CD4-positive, alpha-beta T cell treated with Interleukin-21 for 1 hour (primary cell): ENCODE data around the gene TCHP.
"Not testable (repeated sequence)": the region's sequence is repeated elsewhere in the genome, so short reads cannot be mapped to it uniquely, and the experiment has no call there.

Experiments used
- DNase-seq: peaks from one replicate; pipeline ENCODE4 v3.0.0-alpha.2; 2020

The TCHP gene

DNA sequence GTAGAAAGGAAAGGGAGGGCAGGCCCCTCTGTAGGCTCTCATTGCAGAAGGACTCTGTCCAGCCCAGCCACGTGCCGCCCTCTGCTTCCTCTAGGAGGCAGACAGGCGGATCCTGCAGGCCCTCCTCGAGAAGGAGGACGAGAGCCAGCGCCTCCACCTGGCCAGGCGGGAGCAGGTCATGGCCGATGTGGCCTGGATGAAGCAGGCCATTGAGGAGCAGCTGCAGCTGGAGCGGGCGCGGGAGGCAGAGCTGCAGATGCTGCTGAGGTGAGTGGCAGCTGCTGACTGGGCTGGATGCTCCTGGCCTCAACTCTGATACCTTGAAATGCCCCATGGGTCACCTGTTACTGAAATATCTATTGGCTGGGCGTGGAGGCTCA is 10.9 kb downstream of the TCHP start:
- DNase-seq, result no peak

DNA sequence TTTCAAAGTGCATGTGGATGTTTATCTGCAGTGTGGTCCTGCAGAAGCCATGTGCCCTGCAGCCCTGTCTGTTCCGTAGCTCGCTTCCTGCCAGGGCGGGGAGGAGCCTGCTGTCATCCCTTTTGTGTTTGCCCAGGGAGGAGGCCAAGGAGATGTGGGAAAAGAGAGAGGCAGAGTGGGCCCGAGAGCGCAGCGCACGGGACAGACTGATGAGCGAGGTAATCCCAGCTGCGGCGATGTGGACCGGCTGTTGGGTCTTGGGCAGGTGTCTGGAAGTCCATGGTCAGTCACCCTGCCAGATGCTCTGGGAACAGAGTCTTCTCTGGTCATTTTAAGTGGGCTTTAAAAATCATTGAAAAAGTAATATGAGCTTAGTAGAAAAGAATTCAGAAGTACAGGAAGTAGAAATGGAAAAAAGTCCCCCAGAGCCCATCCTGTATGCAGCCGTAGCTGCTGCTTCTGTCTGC is 12.8 kb downstream of the TCHP start:
- no peak for DNase-seq

DNA sequence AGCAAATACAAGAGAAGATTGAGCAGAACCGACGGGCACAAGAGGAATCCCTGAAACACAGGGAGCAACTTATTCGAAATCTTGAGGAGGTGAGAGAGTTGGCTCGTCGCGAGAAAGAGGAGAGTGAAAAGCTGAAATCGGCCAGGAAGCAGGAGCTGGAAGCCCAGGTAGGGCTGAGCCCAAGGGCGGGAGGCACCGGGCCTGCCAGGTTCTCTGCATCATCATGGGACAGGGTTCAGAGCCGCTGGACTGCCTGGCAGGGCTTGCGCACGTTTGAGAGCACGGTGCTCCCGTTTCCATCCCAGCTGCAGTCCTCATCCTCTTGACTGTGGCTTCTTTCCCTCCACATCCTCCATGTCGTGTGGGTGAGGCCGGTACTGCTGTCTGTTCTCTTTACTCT is 14.4 kb downstream of the TCHP start:
- no peak for DNase-seq

DNA sequence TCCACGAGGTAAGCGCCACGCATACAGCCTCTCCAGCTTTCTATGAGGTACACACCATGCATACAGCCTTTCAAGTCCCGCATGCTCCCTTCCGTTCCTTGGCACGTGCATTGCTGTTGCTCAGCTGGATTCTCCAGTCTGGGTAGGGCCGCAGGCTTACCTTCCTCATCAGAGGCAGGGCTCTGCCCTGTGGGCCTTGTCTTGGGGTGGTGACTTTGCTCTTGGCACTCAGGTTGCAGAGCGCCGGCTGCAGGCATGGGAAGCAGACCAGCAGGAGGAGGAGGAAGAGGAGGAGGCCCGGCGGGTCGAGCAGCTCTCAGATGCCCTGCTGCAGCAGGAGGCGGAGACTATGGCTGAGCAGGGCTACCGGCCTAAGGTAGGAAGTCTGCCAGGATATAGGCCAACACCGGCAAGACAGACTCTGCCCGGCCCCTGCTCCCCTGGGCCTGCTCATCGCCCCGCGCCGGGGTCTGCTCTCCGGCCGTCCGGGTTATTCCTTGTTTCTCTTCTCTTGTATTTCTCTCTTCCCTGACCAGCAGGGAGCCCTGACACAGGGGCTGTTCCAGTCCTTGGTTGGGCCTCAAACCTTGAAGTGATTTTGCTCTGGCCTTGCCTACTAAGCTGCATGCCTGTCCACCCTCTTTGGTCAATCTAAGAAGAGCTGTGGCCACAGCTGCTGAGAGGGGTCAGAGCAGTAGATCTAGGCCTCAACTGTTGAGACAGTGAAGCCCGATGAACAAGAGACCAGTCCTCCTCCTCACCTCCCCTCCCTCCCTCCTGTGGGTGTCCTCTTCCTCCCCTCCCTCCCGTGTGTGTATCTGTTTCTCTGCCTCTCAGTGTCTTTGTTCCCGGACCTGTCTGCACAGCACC is 15.3 kb downstream of the TCHP start:
- DNase-seq, result no peak

DNA sequence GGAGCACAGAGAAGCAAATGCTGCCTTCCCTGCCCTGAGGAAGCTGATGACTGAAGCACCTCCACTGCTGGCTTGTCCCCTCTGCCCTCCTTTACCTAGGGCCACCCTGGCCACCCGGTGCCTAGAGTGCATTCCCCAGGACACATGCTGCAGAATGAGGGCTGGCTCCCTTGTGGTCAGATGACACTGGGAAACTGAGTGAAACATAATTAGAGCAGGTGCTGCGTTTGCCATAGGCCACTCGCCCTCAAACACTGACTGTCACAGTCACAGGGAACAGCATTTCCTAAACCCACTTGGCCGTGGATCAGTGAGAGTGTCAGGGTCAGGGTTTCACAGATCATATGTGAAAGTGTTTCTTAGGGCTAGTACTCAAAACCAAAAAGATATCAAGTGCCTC is 16.0 kb downstream of the TCHP start:
- no peak for DNase-seq

DNA sequence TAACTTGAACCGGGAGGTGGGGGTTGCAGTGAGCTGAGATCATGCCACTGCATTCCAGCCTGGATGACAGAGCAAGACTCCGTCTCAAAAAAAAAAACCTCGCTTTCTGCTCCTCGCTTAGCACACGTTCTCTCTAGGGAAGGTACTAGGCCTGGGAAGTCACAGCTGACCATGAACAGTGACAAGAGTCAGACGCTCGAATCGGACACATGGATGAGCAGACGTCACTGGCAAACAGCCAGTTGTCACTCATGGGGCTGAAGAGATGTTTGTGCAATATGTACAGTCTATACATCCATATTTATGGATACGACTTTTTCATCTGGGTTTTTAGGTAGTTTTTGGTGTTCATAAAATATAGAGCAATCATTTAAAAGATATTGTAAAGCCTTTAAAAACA is 19.4 kb downstream of the TCHP start:
- no peak for DNase-seq

DNA sequence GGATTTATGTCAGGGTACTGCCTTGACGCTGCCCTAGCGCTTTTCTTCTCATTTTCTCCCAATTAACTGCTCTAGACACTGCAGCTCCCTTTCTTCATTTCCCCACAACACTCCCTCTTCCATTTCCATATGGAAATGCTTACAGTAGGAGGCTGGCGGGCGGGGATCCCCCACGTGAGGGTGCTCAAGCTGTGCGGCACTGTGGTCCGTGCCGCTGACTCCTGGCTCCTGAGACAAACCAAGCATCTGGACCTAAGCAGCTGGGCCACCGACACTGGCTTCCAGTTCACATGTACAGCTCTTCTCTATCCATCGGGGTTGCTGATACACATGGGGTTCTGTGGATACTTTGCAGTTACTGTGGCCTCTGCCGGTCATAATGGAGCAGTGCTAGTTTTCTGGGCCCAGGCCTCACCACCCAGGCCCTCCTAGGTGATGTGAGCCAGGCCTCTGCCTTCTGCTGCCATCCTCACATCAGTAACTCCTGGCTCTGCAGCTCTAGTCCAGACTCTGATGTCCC is 20.2 kb downstream of the TCHP start:
- no peak for DNase-seq

DNA sequence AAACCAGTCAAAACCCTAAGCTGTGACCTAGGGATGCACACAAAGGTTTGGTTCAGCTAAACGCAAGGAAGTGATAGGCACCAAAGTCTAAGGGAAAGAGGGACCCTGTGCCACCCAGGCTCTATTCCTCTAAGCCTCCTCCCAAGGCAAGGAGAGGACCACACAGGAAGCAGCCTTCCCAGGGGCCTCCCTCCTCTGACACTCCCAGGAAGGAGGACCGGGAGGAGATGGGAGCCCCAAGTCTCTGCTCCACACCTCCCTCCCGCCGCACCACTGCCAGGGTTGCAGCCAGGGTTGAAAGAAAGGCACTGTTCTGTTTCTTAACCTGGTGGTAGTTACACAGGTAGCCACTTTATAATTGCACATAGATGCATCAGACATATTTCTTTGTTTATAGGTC is 21.9 kb downstream of the TCHP start:
- no peak for DNase-seq

DNA sequence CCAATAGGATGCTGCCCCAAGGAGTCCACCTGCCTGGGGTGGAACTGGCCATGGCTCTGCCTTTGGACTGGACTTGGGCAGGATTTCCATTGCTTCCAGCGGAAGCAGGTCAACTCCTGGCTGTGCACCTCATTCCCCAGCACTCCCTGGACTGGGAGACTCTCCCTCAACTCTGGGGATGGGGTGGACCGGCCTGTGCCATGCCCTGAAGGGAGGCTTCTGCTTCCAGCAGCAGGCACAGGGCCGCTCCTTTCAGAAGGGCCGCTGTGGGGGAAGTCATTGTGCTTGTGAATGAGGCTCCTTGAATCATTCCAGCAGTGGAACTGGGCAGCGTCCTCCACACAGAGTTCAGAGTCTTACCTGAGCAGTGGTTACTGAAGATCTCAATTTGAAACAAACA is 23.0 kb downstream of the TCHP start:
- DNase-seq, result no peak

DNA sequence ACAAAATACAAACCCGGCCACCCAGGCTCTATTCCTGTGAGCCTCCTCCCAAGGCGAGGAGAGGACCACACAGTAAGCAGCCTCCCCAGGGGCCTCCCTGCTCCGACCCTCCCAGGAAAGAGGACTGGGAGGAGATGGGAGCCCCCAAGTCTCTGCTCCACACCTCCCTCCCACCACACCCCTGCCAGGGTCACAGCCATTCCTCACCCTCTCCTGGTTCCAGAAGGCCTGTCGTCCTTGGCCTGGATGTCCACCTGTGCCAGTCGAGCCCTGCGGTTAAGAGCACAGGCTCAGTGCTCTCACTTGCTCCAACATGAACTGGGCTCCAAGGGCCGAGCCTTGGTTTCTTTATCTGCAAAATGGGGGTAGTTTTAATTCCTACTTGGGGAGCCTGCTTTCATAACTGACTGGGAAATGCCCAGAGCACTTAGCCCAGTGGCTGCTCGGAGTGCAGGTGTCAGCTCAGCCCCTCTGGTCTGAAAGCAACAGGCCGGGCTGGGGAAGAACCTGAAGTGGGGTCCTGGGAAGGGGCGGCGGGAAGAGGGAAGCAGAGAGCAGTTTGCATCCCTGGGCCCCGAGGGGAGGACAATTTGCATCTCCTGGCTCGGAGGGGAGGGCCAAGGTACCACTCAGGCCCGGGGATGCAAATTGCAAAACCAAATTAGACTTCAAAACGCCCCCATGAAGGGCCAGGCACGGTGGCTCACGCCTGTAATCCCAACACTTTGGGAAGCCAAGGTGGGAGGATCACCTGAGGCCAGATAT is 23.6 kb downstream of the TCHP start:
- DNase-seq, result no peak

DNA sequence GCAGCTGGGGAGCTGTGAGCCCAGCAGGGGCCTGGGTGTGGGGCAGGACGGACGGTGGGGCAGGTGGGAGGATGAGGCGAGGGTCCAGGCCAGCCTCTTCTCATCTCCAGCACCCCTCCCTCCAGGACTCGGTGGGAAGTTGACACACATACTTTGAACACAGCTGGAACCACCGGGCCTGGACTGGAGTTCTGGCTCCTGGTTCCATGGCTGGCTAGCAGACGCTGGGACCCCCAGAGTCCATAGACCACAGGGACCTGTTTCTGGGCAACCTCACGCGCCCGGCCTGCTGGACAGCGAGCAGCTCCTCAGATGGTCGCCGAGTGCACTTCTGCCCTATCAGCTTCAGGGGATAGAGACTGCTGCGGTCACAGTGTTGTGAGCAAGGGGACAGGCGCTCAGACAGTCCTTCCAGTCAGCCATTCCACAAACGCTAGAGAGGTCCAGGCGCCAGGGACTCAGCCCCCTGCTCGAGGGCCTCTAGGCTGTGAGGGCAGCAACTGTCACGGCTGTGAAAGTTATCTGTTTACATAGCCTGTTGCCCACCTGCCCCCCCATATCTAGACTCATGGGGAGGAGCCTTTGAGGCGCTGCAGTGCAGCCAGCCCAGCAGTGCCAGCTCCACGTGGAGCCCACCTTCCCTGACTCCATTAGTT is 25.2 kb downstream of the TCHP start:
- DNase-seq, result no peak

DNA sequence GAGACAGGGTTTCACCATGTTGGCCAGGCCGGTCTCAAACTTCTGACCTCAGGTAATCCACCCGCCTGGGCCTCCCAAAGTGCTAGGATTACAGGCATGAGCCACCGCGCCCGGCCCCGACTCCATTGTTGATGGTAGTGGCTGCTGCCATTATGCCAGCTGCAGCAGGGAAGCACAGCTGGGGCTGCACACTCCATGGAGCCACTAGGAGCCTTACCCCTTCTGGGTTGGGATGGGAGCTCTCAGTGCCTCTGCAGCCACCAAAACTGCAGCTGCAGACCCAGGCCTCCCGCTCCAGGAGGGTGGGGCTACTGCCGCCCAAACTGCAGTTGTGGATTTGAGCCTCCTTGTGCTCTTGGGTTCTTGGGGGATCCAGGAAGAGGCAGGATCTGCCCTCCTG is 25.9 kb downstream of the TCHP start:
- no peak for DNase-seq

DNA sequence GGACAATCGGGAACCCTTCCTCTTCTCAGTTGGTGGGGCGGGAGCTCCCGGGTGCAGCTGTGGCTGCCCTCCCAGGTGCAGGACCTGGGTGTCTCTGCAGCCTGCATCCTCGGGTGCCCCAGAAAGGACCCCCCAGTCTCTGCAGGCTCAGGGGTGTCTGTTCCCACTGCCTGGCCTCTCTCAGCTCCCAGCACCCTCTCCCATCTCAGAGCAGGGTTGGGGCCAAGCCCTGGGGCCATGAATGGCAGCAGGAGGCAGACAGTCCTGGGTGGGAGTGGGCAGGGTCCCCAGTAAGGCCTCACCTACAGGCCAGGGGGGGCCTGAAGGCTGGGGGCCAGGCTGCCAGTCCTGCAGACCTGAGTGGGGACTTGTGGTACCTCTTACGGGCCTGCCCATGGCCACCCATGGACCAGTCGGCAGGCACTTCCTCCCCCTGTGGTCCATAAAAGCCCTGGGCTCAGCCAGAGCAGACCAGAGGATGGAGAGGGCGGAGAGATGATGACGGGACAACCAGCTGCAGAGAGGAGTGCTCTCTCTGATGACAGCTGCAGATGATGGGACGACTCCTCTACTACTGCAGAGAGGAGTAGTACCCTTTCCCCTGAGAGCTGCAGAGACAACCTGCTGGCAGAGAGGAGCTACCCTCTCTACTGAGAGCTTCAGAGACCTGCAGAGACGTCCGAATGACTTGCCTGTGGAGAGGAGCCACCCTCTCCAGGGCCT is 26.6 kb downstream of the TCHP start:
- DNase-seq, result no peak

DNA sequence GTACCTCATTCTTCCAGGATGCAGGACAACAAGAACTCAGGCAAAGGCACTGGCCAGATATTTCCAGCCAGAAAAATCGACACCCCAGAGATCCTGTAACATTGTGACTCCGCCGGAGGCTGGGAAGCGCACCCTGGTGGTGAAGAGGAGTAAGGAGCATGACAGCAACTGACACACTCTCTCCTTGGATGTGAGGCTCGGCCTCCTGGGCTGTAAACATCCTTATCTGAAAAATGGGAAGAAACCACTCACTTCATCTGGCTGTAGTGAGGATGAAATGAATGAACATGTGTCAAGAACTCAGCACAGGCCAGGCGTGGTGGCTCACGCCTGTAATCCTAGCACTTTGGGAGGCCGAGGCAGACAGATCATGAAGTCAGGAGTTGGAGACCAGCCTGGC is 27.5 kb downstream of the TCHP start:
- peak; percentile 51 for DNase-seq

DNA sequence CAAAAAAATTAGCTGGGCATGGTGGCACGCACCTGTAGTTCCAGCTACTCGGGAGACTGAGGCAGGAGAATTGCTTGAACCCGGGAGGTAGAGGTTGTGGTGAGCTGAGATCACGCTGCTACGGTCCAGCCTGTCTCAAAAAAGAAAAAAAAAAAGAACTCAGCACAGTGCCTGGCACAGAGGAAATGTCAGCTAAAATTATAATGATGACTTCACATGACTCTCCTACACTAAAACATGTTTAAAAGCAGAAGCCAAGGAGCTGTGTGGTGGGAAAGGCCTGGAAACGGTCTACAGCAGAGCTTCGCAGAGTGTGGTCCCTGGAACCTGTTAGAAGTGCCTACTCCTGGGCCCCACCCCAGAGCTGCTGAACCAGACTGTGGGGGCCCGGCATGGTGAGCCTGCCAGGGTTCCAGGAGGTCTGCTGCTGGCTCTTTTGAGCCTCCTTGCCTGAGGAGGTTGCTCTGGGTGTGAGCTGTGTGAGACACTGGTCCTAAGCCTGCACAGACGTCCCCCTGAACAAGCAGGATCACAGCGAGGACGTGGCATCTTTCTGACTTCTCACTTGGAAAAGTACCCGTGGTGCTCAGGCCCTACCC is 28.1 kb downstream of the TCHP start:
- no peak for DNase-seq

DNA sequence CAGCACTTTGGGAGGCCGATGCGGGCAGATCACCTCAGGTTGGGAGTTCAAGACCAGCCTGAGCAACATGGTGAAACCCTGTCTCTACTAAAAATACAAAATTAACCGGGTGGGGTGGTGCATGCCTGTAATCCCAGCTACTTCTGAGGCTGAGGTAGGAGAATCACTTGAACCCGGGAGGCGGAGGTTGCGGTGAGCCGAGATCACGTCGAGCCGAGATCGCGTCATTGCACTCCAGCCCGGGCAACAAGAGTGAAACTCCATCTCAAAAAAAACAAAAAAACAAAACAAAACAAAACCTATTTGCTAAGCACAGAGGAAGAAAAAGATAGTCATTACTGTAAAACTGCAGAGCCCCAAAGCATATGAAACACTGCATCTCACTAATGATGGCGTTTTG is 29.3 kb downstream of the TCHP start:
- not testable (repeated sequence) for DNase-seq

DNA sequence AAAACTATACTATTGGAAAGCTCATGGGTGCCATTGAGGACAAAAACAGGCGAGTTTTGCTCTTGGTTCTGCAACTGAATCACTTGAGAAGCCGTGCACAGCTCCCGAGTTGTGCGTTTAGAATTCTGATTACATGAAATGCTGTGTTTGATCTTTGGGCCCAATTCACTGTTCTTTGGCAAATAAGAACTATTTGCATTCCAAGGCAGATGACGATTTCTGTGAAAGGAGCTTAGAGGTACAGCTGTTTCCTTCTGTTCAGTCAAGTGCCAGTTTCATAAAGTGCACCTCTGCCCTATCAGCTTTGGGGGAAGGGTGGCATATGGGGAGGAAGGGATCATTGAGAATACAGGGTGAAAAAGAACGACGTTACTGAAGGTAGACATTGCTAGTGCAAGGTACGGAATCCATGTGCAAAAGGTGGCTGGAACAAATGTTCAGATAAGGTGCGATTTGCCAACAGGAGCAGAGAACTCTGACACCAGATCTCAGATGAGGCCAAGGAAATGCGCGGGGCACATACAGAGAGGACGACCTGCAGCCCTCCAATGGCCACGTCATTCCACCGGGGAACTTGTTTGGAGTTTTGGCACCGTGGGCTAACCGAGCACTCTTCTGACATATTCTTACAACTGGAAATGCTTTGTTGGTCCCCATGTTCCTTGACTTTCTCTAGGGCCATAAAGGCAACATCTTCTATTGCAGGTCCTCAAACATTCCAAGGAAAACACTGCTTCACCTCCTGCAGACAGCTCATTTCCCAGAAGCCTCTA is 30.1 kb downstream of the TCHP start:
- no peak for DNase-seq

DNA sequence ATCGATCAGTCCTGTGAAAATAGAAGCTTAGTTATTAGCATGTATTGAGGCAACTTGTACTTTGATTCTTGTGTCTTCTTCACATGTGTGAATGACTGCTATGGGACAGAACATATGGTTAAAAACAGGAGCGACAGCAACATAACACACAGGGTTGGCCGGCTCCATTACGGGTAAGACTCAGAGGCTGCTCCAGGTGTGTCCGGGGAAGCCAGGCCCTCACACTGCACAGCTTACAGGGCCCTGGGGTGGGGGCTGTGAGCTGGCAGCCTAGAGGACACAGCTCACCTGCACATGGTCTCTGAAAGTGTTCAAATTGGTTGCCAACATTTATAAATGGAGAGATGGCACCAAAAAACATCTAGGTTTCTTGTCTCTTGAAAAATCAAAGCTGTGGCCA is 31.1 kb downstream of the TCHP start:
- no peak for DNase-seq

DNA sequence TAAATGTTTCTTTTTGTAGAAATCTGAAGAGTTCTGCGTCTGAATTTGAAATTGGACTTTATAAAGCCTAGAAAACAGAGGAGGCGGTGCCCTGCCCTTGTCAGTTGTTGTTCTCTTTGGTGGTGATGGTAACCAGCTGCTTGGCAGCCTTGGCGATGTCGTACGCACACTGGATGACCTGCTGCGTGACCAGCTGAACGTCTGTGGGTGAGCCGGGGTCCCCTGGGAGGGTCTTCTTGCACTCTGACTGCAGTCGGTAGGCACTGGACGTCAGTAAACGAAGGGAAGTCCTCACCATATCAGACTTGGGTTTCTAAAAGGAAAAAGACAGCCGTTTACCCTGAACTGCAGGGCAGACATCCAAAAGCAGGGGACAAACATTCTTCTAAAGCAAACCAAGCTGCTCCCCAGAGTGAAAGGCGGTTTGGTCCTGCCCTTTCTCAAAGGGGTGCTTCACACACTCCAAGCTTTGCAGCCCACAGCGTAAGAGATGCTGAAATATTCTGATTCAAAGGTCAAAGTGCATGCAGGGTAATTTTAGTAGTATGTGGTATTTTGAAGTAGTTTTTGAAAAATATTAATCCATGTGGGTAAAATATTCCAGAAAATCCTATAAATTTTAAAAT is 32.9 kb downstream of the TCHP start:
- no peak for DNase-seq

DNA sequence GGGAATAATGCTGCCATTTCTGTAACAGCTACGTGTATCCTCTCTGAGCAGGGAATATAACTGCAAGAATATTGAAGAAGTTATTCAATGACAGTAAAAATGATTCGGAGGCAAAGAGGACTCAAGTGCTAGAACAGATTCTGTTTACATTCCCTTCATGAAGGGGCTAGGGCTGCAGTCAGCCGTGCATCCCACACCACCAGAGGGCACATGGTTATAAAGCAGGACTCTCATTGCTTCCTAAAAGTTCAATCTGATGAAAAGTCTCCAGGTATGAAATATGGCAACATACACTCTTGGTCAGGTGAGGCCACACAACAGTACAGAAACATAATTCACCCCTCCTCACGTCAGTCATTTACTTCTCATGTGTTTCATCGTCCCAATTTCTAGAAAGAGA is 34.0 kb downstream of the TCHP start:
- DNase-seq, result peak; percentile 13

DNA sequence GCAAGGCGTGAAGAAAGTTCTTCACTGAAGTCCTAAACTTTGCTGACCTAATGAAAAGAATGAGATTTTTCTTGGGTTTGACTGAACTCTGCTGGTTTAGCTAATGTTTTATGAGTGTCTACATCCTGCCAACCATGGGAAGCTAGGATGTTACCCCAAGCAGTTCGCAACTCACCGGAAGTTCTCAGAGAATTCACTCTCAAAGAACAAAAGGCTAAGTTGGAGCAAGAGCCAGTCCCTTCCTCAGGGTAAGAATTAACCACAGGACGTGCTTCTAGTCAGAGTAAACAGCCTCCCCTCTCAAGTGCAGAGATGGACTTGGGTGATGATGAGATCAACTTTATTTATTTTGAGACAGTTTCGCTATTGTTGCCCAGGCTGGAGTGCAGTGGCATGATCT is 37.3 kb downstream of the TCHP start:
- DNase-seq, result no peak
